IPS-NIHi7 (cell line): ENCODE data around the gene SPDYE4.
A peak's percentile ranks its signal among the peaks of the same experiment; 100 is the strongest.

Experiments
- DNase-seq: peaks from one replicate; pipeline ENCODE4 v3.0.0; 2012; ENCODE audit warnings: mixed read lengths; ENCODE audit errors: extremely low spot score

The SPDYE4 gene

DNA sequence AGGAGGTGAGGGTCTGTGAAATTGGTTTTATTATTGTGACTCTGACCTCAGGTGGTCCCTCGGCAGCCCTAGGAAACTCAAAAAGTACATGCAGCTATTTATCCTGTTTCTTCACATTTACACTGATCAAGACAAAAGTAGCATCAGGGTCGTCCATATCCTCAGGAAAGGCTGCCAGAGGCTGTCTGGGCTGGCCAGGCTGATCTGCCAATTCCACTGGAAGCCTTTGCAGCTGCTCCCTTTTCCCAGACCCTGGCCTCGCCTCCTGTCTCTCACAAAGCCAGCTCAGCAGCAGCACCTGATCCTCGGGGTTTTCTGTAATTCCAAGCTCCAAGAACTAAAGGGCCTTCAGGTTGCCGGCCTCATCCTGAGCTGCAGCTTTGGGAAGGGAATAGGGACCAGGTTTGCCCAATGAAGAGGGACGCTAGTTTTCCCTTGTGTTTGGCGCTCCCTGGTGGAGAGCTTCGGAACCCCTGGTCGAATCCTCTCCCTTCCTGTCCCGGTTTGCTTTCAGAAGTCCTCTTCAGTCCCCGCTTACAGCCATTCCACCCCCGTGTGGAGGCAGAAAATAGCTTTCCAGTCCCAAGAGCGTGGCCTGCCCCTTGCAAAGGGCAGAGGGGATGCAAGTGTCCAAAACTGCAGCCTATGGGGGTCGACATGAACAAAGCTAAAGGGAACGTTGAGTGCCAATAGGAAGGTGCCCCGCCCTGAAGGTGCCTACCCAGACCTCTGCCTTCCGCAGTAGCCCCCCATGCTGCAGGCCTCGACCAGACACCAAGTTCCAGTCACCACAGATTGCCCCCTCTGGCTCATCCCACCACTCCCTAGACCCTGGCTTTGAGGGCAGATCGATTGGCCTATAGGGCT, 27.4 kb upstream of the SPDYE4 start:
- peak; percentile 89 for DNase-seq

DNA sequence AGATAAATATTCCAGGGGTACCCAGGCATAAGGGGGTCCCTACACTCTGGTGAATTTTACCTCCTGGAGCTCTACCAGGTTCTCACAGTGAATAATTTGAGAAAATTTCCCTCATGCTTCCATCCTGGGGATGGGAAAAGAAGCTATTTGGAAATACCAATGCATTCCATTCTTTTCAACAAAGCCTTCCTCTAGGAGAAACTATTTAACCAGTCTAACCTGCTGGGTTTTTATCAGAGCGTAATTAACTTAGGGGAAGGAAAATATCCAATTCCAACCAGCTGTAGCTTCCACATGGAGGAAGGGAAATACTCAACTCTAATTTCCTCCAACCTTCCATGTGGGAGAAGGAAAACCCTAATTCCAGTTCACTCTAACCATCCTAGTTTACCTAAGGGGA, 23.8 kb upstream of the SPDYE4 start:
- DNase-seq = no peak

DNA sequence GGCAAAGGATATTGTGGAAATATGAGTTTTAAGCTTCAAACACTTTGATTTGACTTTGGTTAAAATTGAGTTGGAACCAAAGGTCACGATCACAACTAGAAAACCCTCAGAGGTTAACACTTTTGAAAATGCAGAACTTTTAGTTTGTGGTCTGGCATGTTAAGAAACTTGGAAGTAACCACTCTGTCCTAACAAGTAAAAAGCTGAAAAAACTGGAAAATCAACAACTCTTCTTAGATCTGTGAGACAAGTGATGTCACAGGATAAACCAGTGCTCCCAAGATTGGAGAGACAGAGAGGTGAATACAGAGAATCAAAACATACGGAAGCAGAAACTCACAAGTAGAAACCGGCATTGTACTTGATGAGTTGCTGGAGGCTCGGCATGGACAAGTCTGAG, 23.4 kb upstream of the SPDYE4 start:
- DNase-seq = no peak

DNA sequence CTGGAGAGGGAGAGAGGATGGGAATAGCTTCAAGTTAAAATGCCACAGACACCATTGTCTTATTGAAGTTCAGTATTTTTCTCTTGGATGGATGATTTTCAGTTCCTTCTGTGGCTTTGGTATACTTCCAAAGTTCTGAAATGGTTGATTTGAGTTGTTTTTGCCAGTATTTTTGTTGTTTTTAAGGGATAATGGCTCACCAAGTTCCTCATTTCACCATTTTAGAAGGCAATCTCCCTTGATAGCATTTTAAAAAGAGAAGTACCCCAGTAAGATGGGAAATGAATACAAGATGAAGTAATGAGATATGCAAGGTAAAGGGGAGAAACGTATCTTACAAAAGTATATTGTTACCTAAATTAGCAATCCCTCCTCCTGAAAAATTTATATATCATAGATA, 18.5 kb upstream of the SPDYE4 start:
- DNase-seq = no peak

DNA sequence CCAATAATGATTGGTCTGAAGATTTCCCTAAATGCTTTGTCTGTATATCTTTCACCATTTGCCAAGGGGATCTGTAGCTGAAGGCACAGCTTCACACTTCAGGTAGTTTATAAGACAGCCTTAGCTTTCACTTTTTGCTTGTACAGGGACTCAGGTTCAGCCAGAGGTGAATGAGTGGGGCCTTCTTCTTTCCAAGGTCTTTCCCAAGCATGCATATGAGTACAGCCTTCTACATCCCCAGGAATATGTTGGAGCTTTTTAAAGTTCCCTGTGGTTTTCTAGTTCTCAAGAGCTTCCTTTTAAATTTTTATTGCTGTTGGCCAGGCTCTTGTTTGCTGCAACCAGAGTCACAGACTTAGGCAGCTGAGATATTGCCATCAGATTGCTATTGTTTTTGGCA, 17.9 kb upstream of the SPDYE4 start:
- no peak for DNase-seq

DNA sequence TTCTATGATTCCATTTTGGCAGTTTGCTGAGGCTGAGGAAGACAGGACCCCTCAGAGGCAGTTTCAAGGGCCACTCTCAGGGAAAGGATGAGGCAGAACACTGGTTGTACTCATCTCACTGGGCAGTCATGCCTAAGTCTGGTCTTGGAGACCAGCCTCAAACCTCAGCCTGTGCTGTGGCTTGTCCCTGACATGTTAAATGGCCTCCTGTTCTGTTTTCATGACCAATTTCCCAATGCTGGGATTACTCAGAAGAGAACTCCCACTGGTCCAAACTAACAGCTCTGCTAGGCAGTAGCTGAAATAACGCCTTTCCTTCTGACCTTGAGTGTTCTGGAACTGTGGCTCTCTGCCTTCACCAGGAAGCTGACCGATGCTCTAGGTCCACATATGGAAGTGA, 8.4 kb upstream of the SPDYE4 start:
- no peak for DNase-seq

DNA sequence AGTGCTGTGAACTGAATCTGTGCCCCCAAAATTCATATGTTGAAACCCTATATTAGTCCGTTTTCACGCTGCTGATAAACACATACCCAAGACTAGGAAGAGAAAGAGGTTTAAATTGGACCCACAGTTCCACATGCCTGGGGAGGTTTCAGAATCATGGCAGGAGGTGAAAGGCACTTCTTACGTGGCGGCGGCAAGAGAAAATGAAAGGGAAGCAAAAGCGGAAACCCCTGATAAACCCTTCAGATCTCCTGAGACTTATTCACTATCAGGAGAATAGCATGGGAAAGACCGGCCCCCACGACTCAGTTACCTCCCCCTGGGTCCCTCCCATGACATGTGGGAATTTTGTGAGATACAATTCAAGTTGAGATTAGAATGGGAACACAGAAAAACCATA, 3.7 kb upstream of the SPDYE4 start:
- DNase-seq = no peak

DNA sequence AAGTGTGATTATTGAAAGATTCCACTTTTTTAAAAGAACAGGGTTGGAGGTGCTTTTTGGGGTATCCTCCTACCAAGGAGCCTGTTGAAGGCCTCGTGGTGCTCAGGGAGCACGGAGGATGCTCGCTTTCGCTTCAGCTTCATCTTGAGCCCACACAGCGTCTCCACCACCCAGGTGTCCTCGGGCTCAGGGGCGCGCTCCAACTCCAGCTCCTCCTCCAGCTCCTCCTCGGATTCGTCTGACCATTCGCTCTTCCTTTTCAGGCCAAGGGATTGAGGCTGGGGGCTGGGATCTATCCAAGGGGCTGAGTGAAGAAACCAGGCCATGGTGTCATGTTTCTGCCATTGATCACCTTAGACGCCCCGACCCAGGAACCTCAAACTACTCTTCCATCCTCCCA, 1.2 kb downstream of the SPDYE4 start:
- DNase-seq = no peak

DNA sequence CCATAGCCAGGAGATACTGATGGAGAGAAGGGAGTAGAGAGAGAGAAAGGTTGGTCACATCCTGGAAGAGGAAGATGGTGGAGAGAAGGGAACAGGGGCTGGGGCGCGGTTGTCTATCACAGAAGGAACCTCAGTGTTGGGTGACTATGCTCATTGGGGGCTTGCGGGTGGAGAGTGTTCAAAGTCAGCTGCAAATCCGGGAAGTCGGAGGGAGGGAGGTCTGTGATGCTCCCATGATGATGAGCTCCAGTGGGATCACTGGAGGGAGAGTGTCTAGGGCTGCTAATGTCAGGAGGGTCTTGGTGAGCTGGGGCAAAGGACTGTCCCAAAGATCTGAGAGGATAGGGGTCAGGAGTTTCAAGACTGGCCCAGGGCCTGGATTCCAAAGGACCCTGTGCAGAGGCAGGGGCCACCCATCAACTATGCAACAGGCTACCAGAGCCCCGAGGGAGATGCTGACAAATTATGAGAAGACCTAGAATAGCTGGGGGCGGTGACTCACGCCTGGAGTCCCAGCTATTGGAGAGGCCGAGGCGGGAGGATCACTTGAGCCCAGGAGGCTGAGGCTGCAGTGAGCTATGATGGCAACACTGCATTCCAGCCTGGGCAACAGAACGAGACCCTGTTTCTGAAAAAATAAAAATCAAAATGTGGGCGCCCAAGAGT, 2.6 kb downstream of the SPDYE4 start:
- no peak for DNase-seq

DNA sequence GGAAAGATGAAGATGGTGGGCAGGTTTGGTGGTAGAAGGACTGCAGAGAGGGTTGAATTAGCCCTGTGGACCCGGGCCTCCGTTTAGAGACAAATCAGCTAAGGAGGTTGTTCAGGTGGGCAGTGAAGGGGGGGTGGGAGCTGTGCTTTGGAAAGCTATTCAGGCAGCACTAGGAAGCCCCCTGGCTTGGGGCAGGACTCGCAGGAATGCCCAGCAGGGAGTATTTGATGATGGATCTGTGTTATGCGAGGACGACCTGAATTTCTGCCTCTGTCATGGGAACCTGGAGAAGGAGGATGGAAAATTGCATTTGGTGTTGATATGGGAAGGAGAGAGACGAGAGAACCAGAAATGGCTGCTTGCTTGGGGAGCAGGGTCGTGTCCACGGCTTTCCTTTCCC, 3.5 kb downstream of the SPDYE4 start:
- no peak for DNase-seq

DNA sequence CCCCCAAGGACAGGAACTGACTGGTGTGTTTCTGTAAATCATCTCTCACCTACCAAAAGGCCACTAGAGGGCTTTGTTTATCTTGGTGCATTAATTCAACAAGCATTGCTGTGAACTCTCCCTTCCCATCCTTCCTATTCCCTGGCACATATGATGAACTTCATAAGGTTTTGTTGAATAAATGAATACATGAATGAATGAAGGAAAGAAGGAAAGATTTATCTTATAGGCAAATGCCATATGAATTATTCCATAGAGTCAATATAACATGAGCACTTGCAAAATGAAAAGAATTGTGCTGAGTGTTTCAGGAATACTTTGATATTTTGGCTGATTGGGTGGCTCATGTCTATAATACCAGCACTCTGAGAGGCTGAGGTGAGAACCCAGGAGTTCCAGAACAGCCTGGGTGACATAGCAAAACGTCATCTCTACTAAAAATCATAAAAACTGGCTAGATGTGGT, 4.3 kb downstream of the SPDYE4 start:
- DNase-seq = peak; percentile 55

DNA sequence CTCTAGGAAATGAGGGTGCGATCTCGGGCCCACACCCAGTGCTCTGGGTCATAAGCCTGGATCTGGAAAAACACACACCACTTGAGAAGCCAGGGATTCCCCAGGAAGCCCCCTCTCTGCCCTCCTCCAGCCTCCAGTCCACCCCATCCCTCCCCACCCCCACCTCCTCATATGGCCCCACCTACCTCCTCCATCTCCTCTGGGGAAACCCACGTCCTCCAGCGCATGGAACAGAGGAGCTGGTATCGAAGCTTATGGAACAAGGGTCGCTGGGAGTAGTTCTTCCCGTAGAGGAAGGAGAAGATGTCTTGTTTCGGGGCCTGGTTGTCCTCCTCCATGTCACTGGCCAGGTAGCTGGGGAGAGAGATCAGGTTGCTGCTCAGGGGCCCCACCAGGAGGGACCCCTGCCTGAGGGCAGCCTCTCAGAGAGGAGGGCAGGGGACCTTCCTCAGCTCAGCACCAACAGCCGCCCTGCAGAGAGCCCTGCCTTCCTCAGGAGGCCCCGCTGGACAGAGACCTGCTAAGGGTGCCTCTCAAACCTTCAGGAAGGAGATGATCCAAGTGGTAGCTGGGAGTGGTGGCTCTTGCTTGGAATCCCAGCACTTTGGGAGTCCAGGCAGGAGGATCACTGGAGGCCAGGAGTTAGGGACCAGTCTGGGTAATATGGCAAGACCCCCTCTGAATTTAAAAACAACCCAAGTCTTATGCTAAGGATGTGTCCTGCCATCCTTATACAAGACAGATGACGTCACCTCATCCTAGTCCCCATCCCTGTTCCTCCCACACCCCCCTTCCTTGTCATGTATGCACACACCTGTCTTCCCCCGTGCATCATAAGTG, 5.0 kb downstream of the SPDYE4 start:
- DNase-seq = no peak

DNA sequence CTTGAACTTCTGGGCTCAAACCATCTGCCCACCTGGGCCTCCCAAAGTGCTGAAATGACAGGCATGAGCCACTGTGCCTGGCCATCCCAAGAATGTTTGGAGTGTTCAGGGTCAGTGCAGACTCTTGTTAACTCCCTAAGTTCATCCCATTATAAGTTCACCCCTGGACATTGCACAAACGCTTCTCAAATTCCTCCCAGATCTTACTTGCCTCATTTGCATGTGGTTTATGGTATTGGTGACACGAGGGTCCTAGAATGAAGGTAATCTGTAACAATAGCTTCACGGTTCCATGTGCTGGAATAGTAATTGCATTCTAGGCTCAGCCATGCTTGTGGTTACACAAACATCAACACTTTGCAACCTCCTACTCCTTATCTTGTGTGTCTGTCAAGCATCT, 8.7 kb downstream of the SPDYE4 start:
- no peak for DNase-seq

DNA sequence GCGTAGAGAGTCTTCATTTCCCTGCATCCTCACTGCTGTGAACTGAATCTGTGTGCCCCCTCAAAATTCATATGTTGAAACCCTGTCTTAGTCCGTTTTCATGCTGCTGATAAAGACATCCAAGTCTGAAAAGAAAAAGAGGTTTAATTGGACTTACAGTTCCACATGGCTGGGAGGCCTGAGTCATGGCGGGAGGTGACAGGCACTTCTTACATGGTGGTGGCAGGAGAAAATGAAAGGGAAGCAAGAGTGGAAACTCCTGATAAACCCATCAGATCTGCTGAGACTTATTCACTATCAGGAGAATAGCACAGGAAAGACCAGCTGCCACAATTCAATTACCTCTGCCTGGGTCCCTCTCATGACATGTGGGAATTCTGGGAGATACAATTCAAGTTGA, 10.6 kb downstream of the SPDYE4 start:
- no peak for DNase-seq

DNA sequence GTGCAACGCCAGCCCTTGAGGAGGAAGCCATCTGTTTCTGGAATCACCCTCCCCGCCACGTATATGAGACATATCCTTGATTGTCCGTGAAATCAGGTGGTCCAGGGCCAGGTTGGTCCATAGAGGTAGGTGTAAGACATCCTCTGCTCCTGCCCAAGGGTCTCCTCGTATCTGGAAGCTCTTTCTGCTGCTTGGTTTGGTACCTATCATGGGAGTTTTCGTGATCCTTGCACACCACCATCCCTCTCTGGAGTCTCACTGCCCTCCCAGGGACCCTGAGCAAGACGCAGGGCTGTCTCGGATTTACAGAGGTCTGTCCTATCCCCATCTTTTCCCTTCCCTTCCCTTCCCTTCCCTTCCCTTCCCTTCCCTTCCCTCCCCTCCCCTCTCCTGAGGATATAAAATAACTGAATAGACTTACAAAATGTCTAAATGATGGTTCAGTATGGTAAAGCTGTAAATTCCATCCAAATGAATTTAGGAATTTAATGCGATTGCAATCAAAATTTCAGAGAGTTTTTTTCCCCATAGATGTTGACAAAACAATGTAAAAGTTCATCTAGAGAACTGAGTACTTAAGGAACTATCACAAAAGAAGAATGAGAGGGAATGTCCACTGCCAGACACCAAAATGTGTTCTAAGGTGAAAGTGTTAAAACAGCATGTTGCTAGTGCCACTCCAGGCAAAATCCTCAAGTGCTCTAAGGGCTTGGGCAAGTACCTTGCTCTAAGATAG, 11.7 kb downstream of the SPDYE4 start:
- DNase-seq = peak; percentile 34

DNA sequence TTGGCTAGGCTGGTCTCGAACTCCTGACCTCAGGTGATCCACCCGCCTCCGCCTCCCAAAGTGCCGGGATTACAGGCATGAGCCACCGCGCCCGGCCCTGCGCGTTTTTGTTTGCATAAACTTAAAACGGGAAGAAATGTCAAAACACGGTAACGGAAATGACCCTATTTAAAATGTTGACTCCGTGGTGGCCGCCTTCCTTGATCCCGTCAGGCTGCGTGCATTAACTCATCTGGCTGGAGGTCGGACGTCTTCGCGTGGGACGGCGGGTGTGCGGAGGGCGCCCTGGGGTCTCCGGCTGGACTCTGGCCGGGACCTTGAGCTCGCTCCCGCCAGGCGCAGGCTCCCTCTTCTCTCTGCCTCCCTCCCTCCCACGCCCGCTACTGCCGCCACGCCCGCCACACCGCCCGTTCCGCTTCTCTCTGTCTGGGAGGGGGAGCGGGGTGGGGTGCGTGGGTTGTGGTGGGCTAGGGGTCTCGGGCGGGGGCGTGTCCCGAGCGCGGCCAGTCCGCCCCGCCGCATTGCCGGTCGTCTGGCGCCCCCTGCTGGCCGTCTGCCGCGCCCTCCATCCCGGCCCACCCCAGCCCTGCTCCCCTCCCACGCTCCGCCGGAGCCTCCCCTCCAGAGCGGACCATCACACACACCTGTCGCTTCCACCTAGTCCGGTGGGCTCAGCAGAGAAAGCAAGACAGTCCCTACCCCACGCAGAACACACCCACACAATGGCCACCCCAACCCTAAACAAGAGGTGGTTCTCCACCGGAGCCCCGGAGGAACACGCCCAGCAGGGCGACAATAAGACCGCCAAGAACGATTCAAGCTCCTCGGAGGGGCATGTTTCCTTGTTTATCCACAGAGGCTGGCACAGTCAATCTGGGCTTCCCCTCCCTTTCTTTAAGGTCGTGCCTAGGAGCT, 12.5 kb downstream of the SPDYE4 start:
- DNase-seq = peak; percentile 92

DNA sequence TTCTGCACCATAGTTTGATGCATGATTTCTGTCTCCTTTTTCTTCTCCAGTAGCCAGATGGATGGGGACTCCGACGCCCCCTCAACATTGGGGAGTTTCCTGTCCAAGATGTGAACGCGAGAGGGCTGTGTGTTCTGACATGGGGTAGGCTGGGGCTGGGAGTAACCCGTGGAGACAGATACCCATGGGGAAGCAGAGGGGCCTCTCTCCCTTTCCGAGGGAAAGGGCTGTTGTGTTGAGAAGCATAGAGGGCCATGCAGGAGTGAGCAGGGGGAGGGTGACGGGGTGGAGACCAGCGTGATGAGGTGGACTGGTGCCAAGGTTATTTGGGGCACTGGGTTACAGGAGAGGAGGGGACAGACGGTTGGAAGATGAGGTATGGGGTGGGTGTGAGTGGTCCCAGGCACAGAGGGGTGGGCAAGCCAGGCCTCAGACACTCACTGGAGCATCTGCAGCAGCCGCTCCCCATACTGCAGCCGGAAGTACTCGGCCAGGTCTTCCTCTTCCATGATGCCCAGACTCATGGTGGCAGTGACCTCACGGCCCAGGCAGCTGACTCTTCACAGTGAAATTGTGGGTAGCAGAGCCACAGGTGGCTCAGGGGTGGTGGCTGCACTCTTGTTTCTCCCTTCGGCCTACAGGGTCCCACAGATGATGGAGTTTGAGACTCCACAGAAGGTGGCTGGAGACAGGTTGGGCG, 14.1 kb downstream of the SPDYE4 start:
- no peak for DNase-seq

DNA sequence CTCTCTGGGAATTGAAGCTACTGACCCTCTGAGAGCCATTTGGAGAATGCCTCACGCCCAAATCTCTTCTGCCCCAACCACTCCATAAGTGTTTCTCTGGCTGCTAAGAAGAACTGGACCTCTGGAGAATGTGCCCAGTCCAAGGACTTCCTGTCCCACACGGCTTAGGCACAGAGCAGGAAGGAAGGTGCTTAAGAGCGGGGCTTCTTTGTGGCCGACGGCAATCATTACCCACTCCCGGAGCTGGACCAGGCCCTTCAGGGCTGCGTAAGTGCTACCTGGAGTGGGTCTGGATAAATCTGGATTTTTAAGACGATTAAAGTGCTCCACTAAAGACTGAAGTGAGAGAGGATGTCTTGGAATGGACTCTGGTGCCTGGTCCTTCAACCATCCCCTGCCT, 15.5 kb downstream of the SPDYE4 start:
- no peak for DNase-seq

DNA sequence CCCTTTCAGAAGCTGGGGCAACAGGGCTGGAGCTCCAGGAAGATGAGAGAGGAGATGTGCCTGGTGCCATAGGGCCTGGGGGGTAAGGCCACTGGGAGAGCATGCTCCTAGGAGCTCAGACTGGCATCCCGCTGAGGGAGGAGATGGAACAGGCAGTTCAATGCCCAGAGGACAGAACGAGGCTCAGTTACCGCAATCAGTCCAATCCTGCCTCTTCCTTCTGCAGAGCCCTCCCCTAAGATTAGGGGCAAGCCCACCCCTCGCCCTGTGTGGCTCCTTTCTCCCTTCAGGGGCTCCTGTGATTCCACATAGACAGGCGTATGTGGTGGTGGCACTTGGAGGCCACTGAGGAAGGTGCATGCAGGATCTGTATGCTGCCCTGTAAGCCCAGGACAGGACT, 16.1 kb downstream of the SPDYE4 start:
- no peak for DNase-seq

DNA sequence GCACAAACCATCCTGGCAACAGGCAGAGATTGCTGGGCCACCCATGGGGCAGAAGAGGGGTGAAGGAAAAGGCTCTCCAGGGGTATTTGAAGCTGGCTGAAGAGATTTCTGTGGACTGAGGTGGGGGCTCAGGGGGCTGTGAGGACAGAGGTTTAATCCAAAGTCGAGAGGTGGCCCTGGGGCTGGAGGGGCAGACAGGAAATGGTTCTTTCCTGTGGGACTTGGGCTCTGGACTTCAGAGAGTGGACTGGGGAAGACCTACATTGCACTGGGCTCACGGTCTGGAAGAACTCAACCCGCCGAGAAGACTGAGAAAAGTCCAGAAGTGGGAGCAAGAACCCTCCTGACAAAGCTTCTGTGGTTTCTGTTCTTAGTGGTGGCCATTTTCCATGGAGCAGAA, 16.6 kb downstream of the SPDYE4 start:
- no peak for DNase-seq
